GM06990 (cell line): Measurements from ENCODE around the gene STEAP1B.
"Not testable (repeated sequence)": the region's sequence is repeated elsewhere in the genome, so short reads cannot be mapped to it uniquely, and the experiment has no call there.

Experiments
- DNase-seq: peaks from one replicate; pipeline ENCODE4 v3.0.0-alpha.2; 2011; ENCODE audit not compliant: insufficient read length; ENCODE audit errors: extremely low read depth
- H3K27me3 ChIP-seq: replicated peaks from 2 replicates; pipeline ENCODE4 v1.6.0; 2011; ENCODE audit warnings: low read length; ENCODE audit not compliant: control insufficient read depth, insufficient read depth
- H3K36me3 ChIP-seq: 2 replicates; pipeline ENCODE4 v1.5.1; 2011; ENCODE audit warnings: low read length; ENCODE audit not compliant: control insufficient read depth, insufficient read depth
- H3K4me3 ChIP-seq: replicated peaks from 2 replicates; pipeline ENCODE4 v1.5.1; 2011; ENCODE audit warnings: low read depth, mild to moderate bottlenecking, control low read depth, low read length
- TF ChIP-seq, protein P1 (sequence below): IDR thresholded peaks from 2 replicates; pipeline ENCODE4 v1.5.1; 2011; ENCODE audit warnings: low read length, control low read depth, mild to moderate bottlenecking, inconsistent platforms; ENCODE audit not compliant: insufficient read depth, poor library complexity, severe bottlenecking

The STEAP1B gene

GRCh38 chr7:22442187-22442881 is 57.7 kb downstream of the STEAP1B start:
- H3K4me3 ChIP-seq = no peak overlapping the region
- DNase-seq = no peak
- H3K27me3 ChIP-seq = no peaks in the 10 kb centered on the region
- TF ChIP-seq, protein P1, sequence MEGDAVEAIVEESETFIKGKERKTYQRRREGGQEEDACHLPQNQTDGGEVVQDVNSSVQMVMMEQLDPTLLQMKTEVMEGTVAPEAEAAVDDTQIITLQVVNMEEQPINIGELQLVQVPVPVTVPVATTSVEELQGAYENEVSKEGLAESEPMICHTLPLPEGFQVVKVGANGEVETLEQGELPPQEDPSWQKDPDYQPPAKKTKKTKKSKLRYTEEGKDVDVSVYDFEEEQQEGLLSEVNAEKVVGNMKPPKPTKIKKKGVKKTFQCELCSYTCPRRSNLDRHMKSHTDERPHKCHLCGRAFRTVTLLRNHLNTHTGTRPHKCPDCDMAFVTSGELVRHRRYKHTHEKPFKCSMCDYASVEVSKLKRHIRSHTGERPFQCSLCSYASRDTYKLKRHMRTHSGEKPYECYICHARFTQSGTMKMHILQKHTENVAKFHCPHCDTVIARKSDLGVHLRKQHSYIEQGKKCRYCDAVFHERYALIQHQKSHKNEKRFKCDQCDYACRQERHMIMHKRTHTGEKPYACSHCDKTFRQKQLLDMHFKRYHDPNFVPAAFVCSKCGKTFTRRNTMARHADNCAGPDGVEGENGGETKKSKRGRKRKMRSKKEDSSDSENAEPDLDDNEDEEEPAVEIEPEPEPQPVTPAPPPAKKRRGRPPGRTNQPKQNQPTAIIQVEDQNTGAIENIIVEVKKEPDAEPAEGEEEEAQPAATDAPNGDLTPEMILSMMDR = no peak
- no peaks in the 10 kb centered on the region for H3K36me3 ChIP-seq

DNA sequence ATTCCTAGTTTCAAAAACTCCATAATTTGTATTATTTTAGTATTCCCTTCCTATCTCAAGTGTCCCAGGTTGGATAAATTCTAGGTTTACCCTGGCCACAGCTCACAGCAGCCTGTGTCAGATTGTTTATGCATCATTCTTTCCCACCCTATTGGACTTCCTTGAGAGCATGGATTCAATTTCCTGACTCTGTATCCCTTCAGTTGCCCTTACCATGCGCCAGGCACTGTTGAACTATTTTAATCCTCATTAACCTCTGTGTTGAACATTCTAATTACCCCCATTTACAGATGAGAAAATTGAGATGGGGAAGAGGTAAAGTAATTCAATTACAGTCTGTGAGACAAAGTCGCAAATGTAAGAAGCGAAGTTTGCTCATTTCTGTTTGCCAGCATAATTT is 58.8 kb downstream of the STEAP1B start:
- TF ChIP-seq, protein P1 = no peak
- no peak overlapping the region for H3K4me3 ChIP-seq

DNA sequence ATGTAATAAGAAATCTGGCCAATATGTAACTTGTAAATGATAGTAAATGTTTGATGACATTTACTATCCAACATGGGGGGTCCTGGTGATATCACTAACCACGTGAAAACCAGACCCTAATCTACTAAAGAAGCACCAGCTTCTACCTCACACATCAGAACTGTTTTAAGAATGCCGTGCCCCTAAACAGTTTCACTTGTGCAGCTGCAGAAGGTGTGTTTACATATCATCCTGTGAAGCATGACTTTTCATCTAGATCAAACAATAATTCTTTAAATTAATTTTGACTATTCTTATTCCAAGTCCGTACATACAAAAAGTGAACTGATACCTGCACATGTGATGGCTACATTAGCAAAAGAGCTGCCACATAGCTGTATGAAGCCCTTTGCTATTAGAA is 61.0 kb downstream of the STEAP1B start:
- Histone ChIP-seq H3K4me3 (no peak overlapping the region), H3K27me3 (no peaks in the 10 kb centered on the region), H3K36me3 (no peaks in the 10 kb centered on the region)
- DNase-seq = no peak
- TF ChIP-seq, protein P1 = no peak

More for the DNA sequence above, 58.8 kb downstream of the STEAP1B start:
- H3K27me3 ChIP-seq = no peaks in the 10 kb centered on the region
- no peak for DNase-seq
- no peaks in the 10 kb centered on the region for H3K36me3 ChIP-seq

DNA sequence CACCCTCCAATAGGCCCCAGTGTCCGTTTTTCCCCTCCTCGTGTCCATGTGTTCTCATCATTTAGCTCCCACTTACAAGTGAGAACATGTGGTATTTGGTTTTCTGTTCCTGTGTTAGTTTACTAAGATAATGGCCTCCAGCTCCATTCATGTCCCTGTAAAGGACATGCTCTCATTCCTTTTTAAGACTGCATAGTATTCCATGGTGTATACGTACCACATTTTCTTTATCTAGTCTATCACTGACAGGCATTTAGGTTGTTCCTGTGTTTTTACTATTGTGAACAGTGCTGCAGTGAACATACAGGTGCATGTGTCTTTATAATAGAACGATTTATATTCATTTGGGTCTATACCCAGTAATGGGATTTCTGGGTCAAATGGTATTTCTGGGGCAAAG is 63.4 kb downstream of the STEAP1B start:
- H3K36me3 ChIP-seq, H3K27me3 ChIP-seq, H3K4me3 ChIP-seq, DNase-seq: not testable (repeated sequence)

DNA sequence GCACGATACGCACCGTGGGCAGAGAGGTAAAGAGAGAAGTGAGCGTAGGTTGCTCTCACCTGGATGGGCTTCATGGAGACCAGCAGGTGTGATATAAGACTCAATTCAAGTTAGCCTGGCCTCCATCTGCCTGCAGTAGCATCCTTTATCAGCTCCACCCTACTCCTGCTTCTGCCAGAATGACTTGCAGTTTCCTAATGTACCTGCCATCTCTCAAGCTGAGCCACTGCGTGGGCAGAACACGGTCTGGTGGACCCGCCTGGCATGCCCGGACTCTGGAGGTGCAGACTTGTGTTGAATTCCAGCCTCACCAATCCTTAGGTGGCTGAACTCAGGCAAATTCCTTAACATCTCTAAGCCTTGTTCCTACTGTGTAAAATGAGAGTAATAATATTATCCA is 64.3 kb downstream of the STEAP1B start:
- no peaks in the 10 kb centered on the region for H3K36me3 ChIP-seq
- no peak for DNase-seq
- TF ChIP-seq, protein P1 = no peak
- H3K27me3 ChIP-seq = no peaks in the 10 kb centered on the region
- H3K4me3 ChIP-seq = peak overlapping the region; percentile 23

GRCh38 chr7:22435105-22435504 is 64.9 kb downstream of the STEAP1B start:
- H3K36me3 ChIP-seq = no peaks in the 10 kb centered on the region
- no peak for DNase-seq
- TF ChIP-seq, protein P1 = no peak
- H3K4me3 ChIP-seq = peak overlapping the region; percentile 37
- H3K27me3 ChIP-seq = no peaks in the 10 kb centered on the region
